ENCODE measurements around the gene LRIT2.

GRCh38 chr10:84217746-84218145, 7.6 kb downstream of the LRIT2 start:
- TF ChIP-seq CTCF (IDR thresholded peaks at IDR 0.05) (no peak), POLR2A (IDR thresholded peaks at IDR 0.05) (no peak)

Data from adrenal gland (tissue), 5 donors.